PFSK-1 (cell line): ENCODE results near the gene PAQR8.

Experiments
- POLR2AphosphoS5 ChIP-seq: IDR thresholded peaks from 2 replicates; pipeline ENCODE4 v1.6.1; 2012; ENCODE audit warnings: low read depth, mild to moderate bottlenecking, control low read depth, low read length, moderate library complexity
- SIN3A ChIP-seq: IDR thresholded peaks from 2 replicates; pipeline ENCODE4 v1.6.1; 2012; ENCODE audit warnings: mild to moderate bottlenecking, low read length, moderate library complexity, borderline replicate concordance; ENCODE audit not compliant: insufficient read depth
- TAF1 ChIP-seq: IDR thresholded peaks from 2 replicates; pipeline ENCODE4 v1.6.1; 2012; ENCODE audit warnings: low read length, control low read depth, borderline replicate concordance; ENCODE audit not compliant: insufficient read depth

DNA sequence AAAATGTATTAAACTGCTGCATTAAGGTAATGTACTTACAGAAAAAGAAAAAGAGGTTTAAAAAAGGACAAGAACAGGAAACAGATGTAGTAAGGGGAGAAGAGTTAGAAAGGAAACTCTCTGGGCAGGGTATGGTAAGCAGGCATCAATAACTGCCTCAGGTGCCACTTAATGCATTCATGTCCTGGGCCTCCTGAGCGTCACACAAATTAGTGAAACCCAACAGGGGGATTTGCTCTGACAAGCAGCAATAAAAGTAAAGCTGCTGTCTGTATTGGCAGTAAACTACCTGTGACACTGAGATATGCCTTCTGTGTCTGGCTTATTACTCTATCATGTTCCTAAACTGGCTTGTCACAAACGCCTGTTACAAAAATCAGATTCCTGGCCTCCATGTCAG lies 56.7 kb downstream of the PAQR8 start:
- TF ChIP-seq POLR2AphosphoS5 = no peak
- TF ChIP-seq TAF1 = no peak
- no peak for TF ChIP-seq SIN3A
